Effector memory CD8-positive, alpha-beta T cell (primary cell): ENCODE data around the gene MT1E.
"Not testable (repeated sequence)": the region's sequence is repeated elsewhere in the genome, so short reads cannot be mapped to it uniquely, and the experiment has no call there.

Source experiments
- ATAC-seq: fragments of 150-1000 bp; cut with Tn5 transposase; replicated peaks from 2 replicates; pipeline ENCODE4 v1.10.0; 2021; ENCODE audit warnings: mild to moderate bottlenecking, moderate library complexity
- DNase-seq, 3 experiments: peaks; one replicate each; pipeline ENCODE4 v3.0.0; 2021
- H3K27ac Mint-ChIP-seq, 2 donors: one replicate each; pipeline ENCODE4 v1.8.0; 2022; ENCODE audit warnings: mild to moderate bottlenecking in 2 of 2, mixed read lengths in 2 of 2, moderate library complexity in 2 of 2
- H3K27me3 Mint-ChIP-seq, 2 donors: one replicate each; pipeline ENCODE4 v1.8.0; 2022; ENCODE audit warnings: mixed read lengths in 2 of 2
- H3K36me3 Mint-ChIP-seq: one replicate; pipeline ENCODE4 v1.8.0; 2022; ENCODE audit warnings: mild to moderate bottlenecking, moderate library complexity, mixed read lengths; ENCODE audit not compliant: insufficient read depth
- H3K4me1 Mint-ChIP-seq, 2 donors: one replicate each; pipeline ENCODE4 v1.8.0; 2022; ENCODE audit warnings: low read depth in 2 of 2, mixed read lengths in 2 of 2
- H3K4me3 Mint-ChIP-seq, 2 donors: one replicate each; pipeline ENCODE4 v1.8.0; 2022; ENCODE audit warnings: mild to moderate bottlenecking in 2 of 2, mixed read lengths in 2 of 2, moderate library complexity in 2 of 2
- H3K9me3 Mint-ChIP-seq, 2 donors: one replicate each; pipeline ENCODE4 v1.8.0; 2022; ENCODE audit warnings: mixed read lengths in 2 of 2

Gene MT1E

DNA sequence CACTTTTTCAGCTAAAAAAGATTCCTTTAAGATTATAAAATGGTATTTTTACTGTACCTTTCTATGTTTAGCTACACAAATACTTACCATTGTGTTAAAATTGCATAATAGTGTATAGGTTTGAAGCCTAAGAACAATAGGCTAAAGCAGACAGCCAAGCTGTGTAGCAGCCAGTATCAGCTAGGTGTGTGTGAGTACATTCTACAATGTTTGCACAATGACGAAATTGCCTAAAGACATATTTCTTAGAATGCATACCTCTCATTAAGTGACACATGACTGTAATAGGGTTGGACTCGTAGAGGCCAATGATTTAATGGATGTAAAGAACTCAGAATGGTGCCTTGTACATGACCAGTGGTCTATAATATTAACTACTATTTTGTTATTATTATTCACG, 24.2 kb downstream of the MT1E start:
- DNase-seq = no peak
- H3K9me3 Mint-ChIP-seq = no peaks in the 10 kb centered on the region
- H3K36me3 Mint-ChIP-seq = no peaks in the 10 kb centered on the region
- no peak overlapping the region for H3K27ac Mint-ChIP-seq
- H3K4me3 Mint-ChIP-seq = no peak overlapping the region
- H3K4me1 Mint-ChIP-seq = no peaks in the 10 kb centered on the region
- no peak for ATAC-seq
- peaks cover 0 to 58% of the 10 kb centered on the region in 2 donors for H3K27me3 Mint-ChIP-seq

DNA sequence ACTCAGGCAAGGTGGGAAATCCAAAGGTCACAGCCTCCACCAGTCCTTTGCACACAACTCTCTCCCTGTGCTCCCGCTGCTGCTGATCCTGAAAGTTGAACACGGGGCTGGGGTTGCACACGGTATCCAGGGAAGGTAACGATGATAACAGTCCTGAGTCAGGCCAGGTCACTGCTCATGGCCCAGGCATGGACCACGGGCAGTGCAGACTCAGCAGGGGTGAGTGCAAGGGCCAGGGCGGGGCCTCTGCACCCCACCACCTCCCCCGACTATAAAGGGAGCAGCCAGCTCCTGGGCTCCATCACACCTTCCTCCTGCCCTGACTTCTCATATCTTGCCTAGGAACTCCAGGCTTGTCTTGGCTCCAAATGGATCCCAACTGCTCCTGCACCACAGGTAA, 26.0 kb downstream of the MT1E start, which contains the start of gene MT1B:
TSS of gene MT1B (plus strand) at position 301 of the 400 bp plus-strand sequence. CDS start at position 369, 68 bp downstream.
- ATAC-seq (no peak), DNase-seq (no peak)
- H3K4me1 Mint-ChIP-seq = no peaks in the 10 kb centered on the region
- H3K36me3 Mint-ChIP-seq = no peaks in the 10 kb centered on the region
- no peaks in the 10 kb centered on the region for H3K9me3 Mint-ChIP-seq
- peaks cover 0 to 58% of the 10 kb centered on the region in 2 donors for H3K27me3 Mint-ChIP-seq
- H3K4me3 Mint-ChIP-seq = no peak within 1 kb of the TSS
- H3K27ac Mint-ChIP-seq = no peak within 1 kb of the TSS

GRCh38 chr16:56652600-56652999, 27.0 kb downstream of the MT1E start:
- Mint-ChIP-seq H3K4me3 (no peak overlapping the region), H3K36me3 (peaks cover 6% of the 10 kb centered on the region), H3K9me3 (no peaks in the 10 kb centered on the region), H3K27me3 (peaks cover 0 to 50% of the 10 kb centered on the region in 2 donors), H3K4me1 (peaks cover 0 to 4% of the 10 kb centered on the region in 2 donors), H3K27ac (no peak overlapping the region)
- DNase-seq (no peak), ATAC-seq (no peak)

GRCh38 chr16:56653218-56653617, 27.6 kb downstream of the MT1E start:
- Mint-ChIP-seq H3K27ac (no peak overlapping the region), H3K36me3 (peaks cover 9% of the 10 kb centered on the region), H3K9me3 (no peaks in the 10 kb centered on the region), H3K4me1 (peaks cover 5 to 8% of the 10 kb centered on the region in 2 donors), H3K27me3 (peaks cover 0 to 46% of the 10 kb centered on the region in 2 donors), H3K4me3 (no peak overlapping the region)
- no peak for DNase-seq
- ATAC-seq = no peak

DNA sequence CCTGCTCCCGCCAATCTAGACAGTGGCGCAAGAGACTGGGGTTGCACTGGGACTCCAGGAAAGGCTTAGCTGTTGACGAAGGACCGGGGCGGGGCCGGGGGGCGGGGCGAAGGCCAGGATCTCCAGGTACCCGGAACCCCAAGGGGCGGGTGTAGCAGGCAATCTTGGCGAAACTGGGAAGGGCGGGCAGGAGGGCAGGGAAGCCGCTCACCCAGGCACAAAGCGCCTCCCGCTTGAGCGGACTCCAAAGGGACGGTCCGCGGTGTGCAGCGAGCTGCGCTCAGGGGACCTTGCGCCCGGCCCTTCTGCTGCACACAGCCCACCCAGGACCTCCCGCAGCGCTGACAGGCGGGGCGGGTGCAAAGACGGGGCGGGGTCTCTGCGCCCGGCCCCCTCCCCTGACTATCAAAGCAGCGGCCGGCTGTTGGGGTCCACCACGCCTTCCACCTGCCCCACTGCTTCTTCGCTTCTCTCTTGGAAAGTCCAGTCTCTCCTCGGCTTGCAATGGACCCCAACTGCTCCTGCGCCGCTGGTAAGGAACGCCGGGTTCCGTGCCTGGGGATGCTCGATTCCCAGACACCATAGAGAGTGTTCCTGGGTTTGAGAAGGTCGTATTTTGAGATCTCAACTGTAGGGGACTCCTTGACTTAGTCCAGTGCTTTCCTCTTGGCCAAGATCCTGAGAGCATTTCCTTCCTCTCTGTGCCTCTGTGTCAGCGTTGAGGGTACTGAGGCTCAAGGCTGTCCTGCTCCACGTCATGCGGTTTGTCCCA, 32.2 kb downstream of the MT1E start, which contains the start of gene MT1F:
TSS of gene MT1F (plus strand) at position 405 of the 772 bp plus-strand sequence. CDS start at position 505, 100 bp downstream.
- Mint-ChIP-seq H3K9me3 (no peaks in the 10 kb centered on the region), H3K27me3 (peaks cover 0 to 14% of the 10 kb centered on the region in 2 donors), H3K36me3 (peaks cover 9% of the 10 kb centered on the region), H3K4me3 (peak within 1 kb of the TSS; percentile 89 to 98), H3K4me1 (peaks cover 18 to 20% of the 10 kb centered on the region in 2 donors), H3K27ac (peak within 1 kb of the TSS; percentile 90 to 94)
- peak; percentile 39 to 54 (median 45) for DNase-seq
- ATAC-seq = peak; percentile 84

DNA sequence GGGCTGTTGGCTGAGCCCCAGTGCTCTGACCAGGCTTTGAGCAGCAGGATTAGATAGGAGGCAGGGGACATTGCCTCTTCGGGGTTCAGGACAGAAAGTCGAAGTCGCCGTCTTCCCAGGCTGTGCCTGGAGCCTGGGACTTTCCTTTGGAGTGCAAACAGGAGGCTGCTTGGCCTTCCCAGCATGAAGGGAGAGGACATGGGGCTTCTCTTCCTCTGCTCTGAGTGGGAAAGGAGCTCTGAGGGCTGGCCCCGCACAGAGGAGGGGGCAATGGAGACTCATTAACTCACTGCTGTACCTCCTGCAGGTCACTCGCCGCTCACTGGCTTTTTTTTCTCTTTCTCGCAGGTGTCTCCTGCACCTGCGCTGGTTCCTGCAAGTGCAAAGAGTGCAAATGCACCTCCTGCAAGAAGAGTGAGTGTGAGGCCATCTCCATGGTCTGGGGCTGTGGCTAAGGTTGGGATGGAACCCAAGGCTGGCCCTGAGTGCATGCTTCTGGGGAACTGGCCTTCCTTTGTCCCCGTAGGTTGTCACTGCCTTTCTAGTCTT, 32.8 kb downstream of the MT1E start:
- Mint-ChIP-seq H3K4me1 (peaks cover 21 to 23% of the 10 kb centered on the region in 2 donors), H3K36me3 (peaks cover 9% of the 10 kb centered on the region), H3K27ac (peak overlapping the region; percentile 90 to 94), H3K4me3 (peak overlapping the region; percentile 89 to 98), H3K9me3 (no peaks in the 10 kb centered on the region), H3K27me3 (peaks cover 0 to 13% of the 10 kb centered on the region in 2 donors)
- ATAC-seq (no peak), DNase-seq (no peak)

DNA sequence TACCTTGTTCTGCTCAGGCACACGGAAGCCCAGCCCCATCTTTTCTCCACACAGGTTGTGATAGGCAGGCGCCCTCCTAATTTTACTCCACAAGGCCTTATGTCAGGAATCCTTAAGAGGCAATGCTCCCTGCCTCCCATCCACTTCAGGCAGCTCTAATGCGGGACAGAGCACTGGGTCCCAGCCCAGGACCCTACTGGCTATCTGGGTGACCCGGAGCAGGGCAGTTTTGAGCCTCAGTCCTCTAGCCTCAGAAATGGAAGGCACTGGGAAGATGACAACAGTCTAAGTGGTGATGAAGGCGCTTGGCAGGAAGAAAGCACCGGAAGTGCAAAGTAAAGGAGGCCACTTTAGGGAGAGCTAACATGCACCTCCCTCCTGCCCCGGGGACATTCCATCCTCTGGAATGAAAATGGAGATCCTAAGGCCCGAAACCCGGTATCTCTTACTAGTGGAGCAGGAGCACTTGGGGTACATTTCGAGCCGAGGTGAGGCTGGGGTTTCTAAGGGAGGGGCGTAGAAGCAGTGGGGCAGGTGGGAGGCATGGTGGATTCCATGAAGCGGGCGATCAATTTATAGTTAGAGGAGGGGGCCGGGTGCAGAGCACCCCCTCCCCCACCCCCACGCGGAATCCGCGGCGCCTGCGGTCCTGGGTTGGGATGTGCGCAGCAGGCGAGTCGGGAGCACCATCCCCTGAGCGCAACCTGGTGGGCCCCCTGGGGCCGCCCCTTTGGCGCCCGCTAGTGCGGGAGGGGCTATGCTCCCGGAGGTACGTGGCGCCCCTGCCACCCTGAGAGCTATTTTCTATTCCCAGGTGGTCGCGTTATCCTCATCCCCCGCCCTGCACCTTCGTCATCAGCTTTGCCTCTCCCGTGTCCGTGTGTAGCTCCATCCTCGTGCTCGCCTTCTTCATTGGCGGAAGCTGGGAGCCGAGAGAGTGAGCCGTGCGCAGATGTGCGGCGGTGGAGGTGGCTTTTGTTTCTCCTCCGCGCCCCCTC, 37.1 kb downstream of the MT1E start:
- peak overlapping the region; percentile 83 to 85 for H3K4me3 Mint-ChIP-seq
- ATAC-seq (peak; percentile 65), DNase-seq (no peak)
- H3K4me1 Mint-ChIP-seq = peaks cover 18 to 25% of the 10 kb centered on the region in 2 donors
- no peaks in the 10 kb centered on the region for H3K9me3 Mint-ChIP-seq
- H3K36me3 Mint-ChIP-seq = peaks cover 2% of the 10 kb centered on the region
- H3K27me3 Mint-ChIP-seq = peaks cover 9 to 51% of the 10 kb centered on the region in 2 donors
- H3K27ac Mint-ChIP-seq = peak overlapping the region; percentile 78 to 80

GRCh38 chr16:56664506-56664905, 38.9 kb downstream of the MT1E start:
- Mint-ChIP-seq H3K27me3 (peaks cover 27 to 70% of the 10 kb centered on the region in 2 donors), H3K4me3 (no peak overlapping the region), H3K9me3 (no peaks in the 10 kb centered on the region), H3K4me1 (peaks cover 21 to 23% of the 10 kb centered on the region in 2 donors), H3K27ac (no peak overlapping the region), H3K36me3 (no peaks in the 10 kb centered on the region)
- ATAC-seq (no peak), DNase-seq (no peak)

GRCh38 chr16:56665286-56666261, 40.0 kb downstream of the MT1E start:
- Mint-ChIP-seq H3K4me1 (peaks cover 24 to 26% of the 10 kb centered on the region in 2 donors), H3K27me3 (peaks cover 35 to 80% of the 10 kb centered on the region in 2 donors)
- H3K36me3 Mint-ChIP-seq, H3K9me3 Mint-ChIP-seq, H3K27ac Mint-ChIP-seq, DNase-seq, H3K4me3 Mint-ChIP-seq, ATAC-seq: not testable (repeated sequence)

GRCh38 chr16:56667581-56668571, 42.3 kb downstream of the MT1E start, which contains the start of gene MT1G:
MT1G (minus strand) TSS chr16:56668065; CDS start chr16:56667993, 72 bp downstream.
- H3K27me3 Mint-ChIP-seq = peaks cover 44 to 93% of the 10 kb centered on the region in 2 donors
- DNase-seq (peak in 1 of 3 experiments; percentile 23), ATAC-seq (peak; percentile 84)
- H3K4me3 Mint-ChIP-seq = peak within 1 kb of the TSS in 1 of 2 donors; percentile 37
- H3K9me3 Mint-ChIP-seq = no peaks in the 10 kb centered on the region
- no peaks in the 10 kb centered on the region for H3K36me3 Mint-ChIP-seq
- peaks cover 14 to 17% of the 10 kb centered on the region in 2 donors for H3K4me1 Mint-ChIP-seq
- H3K27ac Mint-ChIP-seq = no peak within 1 kb of the TSS
